ENCODE data around the gene SMYD2.

SMYD2 gene

DNA sequence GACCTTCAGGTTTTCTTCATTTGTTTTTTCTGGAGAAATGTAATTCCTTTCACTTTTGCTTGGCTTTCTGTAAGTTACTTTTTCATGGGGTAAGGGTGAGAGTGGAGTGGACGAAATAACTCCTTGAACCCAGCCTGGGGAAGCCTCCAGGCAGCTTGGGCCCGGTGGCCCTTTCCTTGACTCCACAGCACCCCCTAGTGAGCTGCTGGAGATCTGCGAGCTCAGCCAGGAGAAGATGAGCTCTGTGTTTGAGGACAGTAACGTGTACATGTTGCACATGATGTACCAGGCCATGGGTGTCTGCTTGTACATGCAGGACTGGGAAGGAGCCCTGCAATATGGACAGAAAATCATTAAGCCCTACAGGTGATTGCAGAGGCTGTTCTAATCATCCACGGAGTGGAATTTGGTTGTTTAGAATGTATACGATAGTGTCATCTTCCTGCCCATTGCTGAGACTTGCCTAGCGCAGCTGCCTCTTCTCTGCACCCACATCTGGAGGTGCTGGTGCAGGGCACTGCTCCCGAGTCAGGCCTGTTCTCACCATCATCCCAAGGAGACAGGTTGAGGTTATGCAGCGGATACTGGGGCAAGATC lies 51.0 kb downstream of the SMYD2 start:
- in situ Hi-C loops (cut with MboI; ENCODE audit: low sequenced_read_pairs, unreplicated experiment) = loop anchor here (10.0 kb wide), 1 partner anchor 253 kb away; no protein-coding TSS in a partner anchor
- TF ChIP-seq, protein P1, sequence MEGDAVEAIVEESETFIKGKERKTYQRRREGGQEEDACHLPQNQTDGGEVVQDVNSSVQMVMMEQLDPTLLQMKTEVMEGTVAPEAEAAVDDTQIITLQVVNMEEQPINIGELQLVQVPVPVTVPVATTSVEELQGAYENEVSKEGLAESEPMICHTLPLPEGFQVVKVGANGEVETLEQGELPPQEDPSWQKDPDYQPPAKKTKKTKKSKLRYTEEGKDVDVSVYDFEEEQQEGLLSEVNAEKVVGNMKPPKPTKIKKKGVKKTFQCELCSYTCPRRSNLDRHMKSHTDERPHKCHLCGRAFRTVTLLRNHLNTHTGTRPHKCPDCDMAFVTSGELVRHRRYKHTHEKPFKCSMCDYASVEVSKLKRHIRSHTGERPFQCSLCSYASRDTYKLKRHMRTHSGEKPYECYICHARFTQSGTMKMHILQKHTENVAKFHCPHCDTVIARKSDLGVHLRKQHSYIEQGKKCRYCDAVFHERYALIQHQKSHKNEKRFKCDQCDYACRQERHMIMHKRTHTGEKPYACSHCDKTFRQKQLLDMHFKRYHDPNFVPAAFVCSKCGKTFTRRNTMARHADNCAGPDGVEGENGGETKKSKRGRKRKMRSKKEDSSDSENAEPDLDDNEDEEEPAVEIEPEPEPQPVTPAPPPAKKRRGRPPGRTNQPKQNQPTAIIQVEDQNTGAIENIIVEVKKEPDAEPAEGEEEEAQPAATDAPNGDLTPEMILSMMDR (IDR thresholded peaks at IDR 0.05; ENCODE audit: borderline replicate concordance, control extremely low read depth, extremely low read depth, insufficient read depth, missing control alignments) = peak; percentile 81
- DNase-seq (ENCODE audit: low spot score) = peak; percentile 80

DNA sequence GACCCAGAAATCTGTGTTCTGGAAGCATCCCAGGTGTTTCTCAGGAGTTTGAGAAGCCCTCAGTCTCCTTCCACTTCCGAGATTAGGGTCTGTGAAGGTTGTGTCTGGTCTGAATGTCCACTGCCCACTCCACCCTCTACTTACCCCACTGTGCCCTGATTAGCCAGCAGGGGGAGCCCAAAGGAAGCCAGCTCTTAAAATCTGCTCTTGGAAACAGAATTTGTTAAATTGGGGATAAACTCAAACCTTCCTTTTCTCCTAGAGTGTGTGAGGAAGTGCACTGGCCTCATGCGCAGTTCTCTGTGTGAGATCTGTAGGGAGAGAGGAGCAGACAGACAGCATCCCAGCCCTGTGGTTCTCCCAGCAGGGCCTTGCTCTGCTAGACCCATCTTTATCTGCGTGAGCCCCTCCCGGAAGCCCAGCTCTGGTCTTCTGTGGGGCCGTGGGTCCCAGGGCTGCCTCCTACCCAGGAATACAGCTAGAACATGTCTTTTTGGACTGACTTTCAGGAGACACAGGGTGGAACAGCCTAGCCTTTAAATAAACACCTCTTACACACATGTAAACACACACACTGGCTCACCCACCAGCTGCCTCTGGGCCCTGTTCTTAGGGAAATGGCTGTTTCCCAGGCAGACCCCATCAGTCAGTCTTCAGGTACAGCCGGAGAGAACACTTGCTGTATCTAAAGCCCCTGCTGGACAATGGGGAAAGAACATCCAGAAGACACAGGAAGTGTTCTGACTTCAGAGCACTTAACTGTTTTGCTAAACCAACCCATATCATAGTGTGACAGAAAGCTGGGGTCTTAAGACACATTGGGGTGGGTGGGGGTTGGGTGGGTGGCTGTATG lies 52.2 kb downstream of the SMYD2 start:
- in situ Hi-C loops (cut with MboI; ENCODE audit: low sequenced_read_pairs, unreplicated experiment) = loop anchor here (10.0 kb wide), 1 partner anchor 252 kb away; no protein-coding TSS in a partner anchor

DNA sequence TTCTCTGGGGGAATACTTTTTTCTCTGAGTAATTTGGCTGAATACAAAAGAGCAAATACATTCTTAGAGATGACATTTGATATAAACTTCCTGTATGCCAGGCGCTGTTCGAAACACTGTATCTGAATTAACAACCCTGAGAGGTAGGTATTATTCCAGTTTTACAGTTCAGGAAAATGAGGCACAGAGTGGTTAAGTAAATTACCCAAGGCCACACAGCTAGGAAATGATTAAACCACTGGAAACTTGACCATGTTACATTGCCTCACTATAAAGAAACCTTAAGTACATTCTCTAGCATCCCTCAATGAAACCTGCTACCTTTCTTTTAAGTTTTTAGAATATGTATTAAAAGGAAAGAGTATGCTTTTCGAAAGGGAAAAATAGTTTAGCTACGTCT lies 54.6 kb downstream of the SMYD2 start:
- in situ Hi-C loops (cut with MboI; ENCODE audit: low sequenced_read_pairs, unreplicated experiment) = loop anchor here (10.0 kb wide), 1 partner anchor 249 kb away; no protein-coding TSS in a partner anchor
- TF ChIP-seq, protein P1 (IDR thresholded peaks at IDR 0.05; ENCODE audit: borderline replicate concordance, control extremely low read depth, extremely low read depth, insufficient read depth, missing control alignments) = no peak
- no peak for DNase-seq (ENCODE audit: low spot score)

More for the DNA sequence above, 52.2 kb downstream of the SMYD2 start:
- TF ChIP-seq, protein P1 (IDR thresholded peaks at IDR 0.05; ENCODE audit: borderline replicate concordance, control extremely low read depth, extremely low read depth, insufficient read depth, missing control alignments) = peak; percentile 78
- peak; percentile 64 for DNase-seq (ENCODE audit: low spot score)

- TF ChIP-seq, protein P1 (IDR thresholded peaks at IDR 0.05; ENCODE audit: borderline replicate concordance, control extremely low read depth, extremely low read depth, insufficient read depth, missing control alignments) = no peak
- in situ Hi-C loops (cut with MboI; ENCODE audit: low sequenced_read_pairs, unreplicated experiment) = loop anchor here (10.0 kb wide), 1 partner anchor 248 kb away; no protein-coding TSS in a partner anchor
- no peak for DNase-seq (ENCODE audit: low spot score)
These were observed 56.1 kb downstream of the SMYD2 start for GRCh38 chr1:214337015-214337414.

DNA sequence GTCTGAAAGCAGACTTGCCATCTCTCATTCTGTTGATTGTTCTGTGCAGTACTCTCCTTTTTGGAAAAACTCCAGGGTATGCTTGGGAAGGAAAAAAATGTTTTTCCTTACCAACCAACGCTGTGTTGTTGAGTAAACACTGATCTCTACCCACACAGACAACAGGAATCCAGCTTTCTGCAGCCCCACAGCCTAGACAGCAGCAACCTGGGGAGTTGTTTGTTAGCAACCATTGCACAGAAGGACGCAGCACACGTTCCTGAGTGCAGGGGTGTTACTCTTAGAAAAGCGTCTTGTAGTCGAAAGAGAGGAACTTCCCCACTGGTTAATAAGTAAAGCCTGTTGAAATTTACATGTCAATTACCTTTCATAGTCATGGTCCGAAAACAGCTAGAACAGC lies 56.6 kb downstream of the SMYD2 start:
- in situ Hi-C loops (cut with MboI; ENCODE audit: low sequenced_read_pairs, unreplicated experiment) = loop anchor here (10.0 kb wide), 1 partner anchor 247 kb away; no protein-coding TSS in a partner anchor
- no peak for DNase-seq (ENCODE audit: low spot score)
- TF ChIP-seq, protein P1 (IDR thresholded peaks at IDR 0.05; ENCODE audit: borderline replicate concordance, control extremely low read depth, extremely low read depth, insufficient read depth, missing control alignments) = no peak

DNA sequence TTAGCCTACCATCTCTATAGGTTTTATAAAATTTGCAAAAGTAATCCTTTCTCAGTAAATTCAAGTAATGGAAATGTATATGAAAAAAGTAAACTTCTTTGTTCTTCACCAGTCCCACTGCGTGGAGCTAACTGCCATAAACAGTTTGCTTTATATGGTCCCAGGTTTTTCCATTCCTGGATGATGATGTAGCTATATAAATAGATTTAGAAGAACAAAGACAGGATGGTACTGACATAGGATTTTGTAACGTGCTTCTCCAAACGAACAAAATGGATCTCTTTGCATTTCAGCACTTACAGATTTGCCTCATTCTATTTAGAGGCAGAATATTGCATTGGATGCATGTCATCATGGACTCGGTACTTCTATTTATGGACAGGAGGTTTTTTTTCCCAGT lies 57.3 kb downstream of the SMYD2 start:
- TF ChIP-seq, protein P1 (IDR thresholded peaks at IDR 0.05; ENCODE audit: borderline replicate concordance, control extremely low read depth, extremely low read depth, insufficient read depth, missing control alignments) = no peak
- DNase-seq (ENCODE audit: low spot score) = no peak
- in situ Hi-C loops (cut with MboI; ENCODE audit: low sequenced_read_pairs, unreplicated experiment) = loop anchor here (10.0 kb wide), 1 partner anchor 247 kb away; no protein-coding TSS in a partner anchor

Data from GM13976 (cell line).